ENCODE data around the gene DNM2.

DNM2 gene

GRCh38 chr19:10736189-10736588 is 18.3 kb downstream of the DNM2 start:
- Histone ChIP-seq H2BK15ac (ENCODE audit: low read depth, poor library complexity, severe bottlenecking) (no peak overlapping the region), H4K8ac (ENCODE audit: low read length) (no peak overlapping the region), H3K23ac (ENCODE audit: low read length in 2 of 2) (no peak overlapping the region), H3K27me3 (ENCODE audit: control insufficient read depth in 1 of 2, insufficient read depth in 1 of 2, low read length in 2 of 2) (no peaks in the 10 kb centered on the region), H3K9me3 (ENCODE audit: control insufficient read depth, low read length) (no peaks in the 10 kb centered on the region), H3K4me2 (ENCODE audit: low read length, poor library complexity, severe bottlenecking) (no peak overlapping the region), H2BK12ac (ENCODE audit: low read length in 2 of 2) (no peak overlapping the region), H2AFZ (ENCODE audit: low read depth, low read length) (no peak overlapping the region), H3K18ac (ENCODE audit: low read depth in 1 of 2, low read length in 2 of 2) (no peak overlapping the region), H3K4ac (ENCODE audit: low read depth in 1 of 2, low read length in 2 of 2) (no peak overlapping the region), H3K9ac (ENCODE audit: low read length) (no peak overlapping the region), H4K91ac (ENCODE audit: low read length) (no peak overlapping the region), H2AK5ac (ENCODE audit: low read length, severe bottlenecking) (no peak overlapping the region), H3K4me1 (ENCODE audit: control insufficient read depth, insufficient read depth, low read depth, low read length) (peaks cover 1% of the 10 kb centered on the region), H3K14ac (ENCODE audit: low read length in 2 of 2) (no peak overlapping the region), H3K36me3 (ENCODE audit: control insufficient read depth in 1 of 2, insufficient read depth in 2 of 2, low read depth in 1 of 2, low read length in 2 of 2) (peaks cover 9 to 22% of the 10 kb centered on the region in 2 experiments), H3K4me3 (ENCODE audit: insufficient read depth in 1 of 2, low read depth in 1 of 2, low read length in 2 of 2) (no peak overlapping the region), H3K79me1 (replicated peaks; ENCODE audit: low read length, poor library complexity, severe bottlenecking) (peaks cover 25% of the 10 kb centered on the region), H2BK5ac (ENCODE audit: low read depth, low read length, poor library complexity, severe bottlenecking) (no peak overlapping the region), H2BK120ac (ENCODE audit: low read depth, low read length) (no peak overlapping the region), H3K27ac (ENCODE audit: low read length, poor library complexity, severe bottlenecking) (no peak overlapping the region)
- no peak for DNase-seq
- 97% methylated on average over 5 of the region's 6 CpGs for WGBS

GRCh38 chr19:10736916-10737551 is 19.2 kb downstream of the DNM2 start:
- Histone ChIP-seq H3K14ac (ENCODE audit: low read length in 2 of 2) (no peak overlapping the region), H3K4me1 (ENCODE audit: control insufficient read depth, insufficient read depth, low read depth, low read length) (peaks cover 1% of the 10 kb centered on the region), H3K23ac (ENCODE audit: low read length in 2 of 2) (no peak overlapping the region), H3K27ac (ENCODE audit: low read length, poor library complexity, severe bottlenecking) (no peak overlapping the region), H3K9me3 (ENCODE audit: control insufficient read depth, low read length) (no peaks in the 10 kb centered on the region), H2AFZ (ENCODE audit: low read depth, low read length) (no peak overlapping the region), H2BK5ac (ENCODE audit: low read depth, low read length, poor library complexity, severe bottlenecking) (no peak overlapping the region), H3K4ac (ENCODE audit: low read depth in 1 of 2, low read length in 2 of 2) (no peak overlapping the region), H2BK12ac (ENCODE audit: low read length in 2 of 2) (no peak overlapping the region), H3K79me1 (replicated peaks; ENCODE audit: low read length, poor library complexity, severe bottlenecking) (peaks cover 26% of the 10 kb centered on the region), H2BK120ac (ENCODE audit: low read depth, low read length) (no peak overlapping the region), H3K4me2 (ENCODE audit: low read length, poor library complexity, severe bottlenecking) (no peak overlapping the region), H2BK15ac (ENCODE audit: low read depth, poor library complexity, severe bottlenecking) (no peak overlapping the region), H3K36me3 (ENCODE audit: control insufficient read depth in 1 of 2, insufficient read depth in 2 of 2, low read depth in 1 of 2, low read length in 2 of 2) (peaks cover 9 to 22% of the 10 kb centered on the region in 2 experiments), H3K4me3 (ENCODE audit: insufficient read depth in 1 of 2, low read depth in 1 of 2, low read length in 2 of 2) (no peak overlapping the region), H2AK5ac (ENCODE audit: low read length, severe bottlenecking) (no peak overlapping the region), H3K18ac (ENCODE audit: low read depth in 1 of 2, low read length in 2 of 2) (no peak overlapping the region), H3K9ac (ENCODE audit: low read length) (no peak overlapping the region), H4K91ac (ENCODE audit: low read length) (no peak overlapping the region), H3K27me3 (ENCODE audit: control insufficient read depth in 1 of 2, insufficient read depth in 1 of 2, low read length in 2 of 2) (no peaks in the 10 kb centered on the region), H4K8ac (ENCODE audit: low read length) (no peak overlapping the region)
- WGBS: 87% methylated on average over 6 of the region's 9 CpGs
- DNase-seq: no peak

- H3K23ac ChIP-seq (ENCODE audit: low read length in 2 of 2): no peak overlapping the region
- peak overlapping the region in 1 of 2 experiments; percentile 55 for H2BK12ac ChIP-seq (ENCODE audit: low read length in 2 of 2)
- H3K18ac ChIP-seq (ENCODE audit: low read depth in 1 of 2, low read length in 2 of 2): no peak overlapping the region
- H3K79me1 ChIP-seq (replicated peaks; ENCODE audit: low read length, poor library complexity, severe bottlenecking): peaks cover 27% of the 10 kb centered on the region
- H3K36me3 ChIP-seq (ENCODE audit: control insufficient read depth in 1 of 2, insufficient read depth in 2 of 2, low read depth in 1 of 2, low read length in 2 of 2): peaks cover 9 to 22% of the 10 kb centered on the region in 2 experiments
- no peak overlapping the region for H3K9ac ChIP-seq (ENCODE audit: low read length)
- peaks cover 1% of the 10 kb centered on the region for H3K4me1 ChIP-seq (ENCODE audit: control insufficient read depth, insufficient read depth, low read depth, low read length)
- no peak overlapping the region for H4K8ac ChIP-seq (ENCODE audit: low read length)
- H2BK5ac ChIP-seq (ENCODE audit: low read depth, low read length, poor library complexity, severe bottlenecking): no peak overlapping the region
- no peaks in the 10 kb centered on the region for H3K27me3 ChIP-seq (ENCODE audit: control insufficient read depth in 1 of 2, insufficient read depth in 1 of 2, low read length in 2 of 2)
- no peak overlapping the region for H3K4me2 ChIP-seq (ENCODE audit: low read length, poor library complexity, severe bottlenecking)
- no peak overlapping the region for H3K4ac ChIP-seq (ENCODE audit: low read depth in 1 of 2, low read length in 2 of 2)
- H2BK120ac ChIP-seq (ENCODE audit: low read depth, low read length): no peak overlapping the region
- no peak overlapping the region for H4K91ac ChIP-seq (ENCODE audit: low read length)
- no peak for DNase-seq
- no peak overlapping the region for H2BK15ac ChIP-seq (ENCODE audit: low read depth, poor library complexity, severe bottlenecking)
- WGBS: 97% methylated on average over 9 of the region's 9 CpGs
- H3K9me3 ChIP-seq (ENCODE audit: control insufficient read depth, low read length): no peaks in the 10 kb centered on the region
- no peak overlapping the region for H3K4me3 ChIP-seq (ENCODE audit: insufficient read depth in 1 of 2, low read depth in 1 of 2, low read length in 2 of 2)
- no peak overlapping the region for H2AK5ac ChIP-seq (ENCODE audit: low read length, severe bottlenecking)
- H2AFZ ChIP-seq (ENCODE audit: low read depth, low read length): no peak overlapping the region
- no peak overlapping the region for H3K14ac ChIP-seq (ENCODE audit: low read length in 2 of 2)
- H3K27ac ChIP-seq (ENCODE audit: low read length, poor library complexity, severe bottlenecking): no peak overlapping the region
These were observed 19.8 kb downstream of the DNM2 start for GRCh38 chr19:10737722-10738121.

GRCh38 chr19:10740798-10741197 is 22.9 kb downstream of the DNM2 start:
- Histone ChIP-seq H3K4ac (ENCODE audit: low read depth in 1 of 2, low read length in 2 of 2) (no peak overlapping the region), H3K27ac (ENCODE audit: low read length, poor library complexity, severe bottlenecking) (no peak overlapping the region), H2BK12ac (ENCODE audit: low read length in 2 of 2) (no peak overlapping the region), H3K36me3 (ENCODE audit: control insufficient read depth in 1 of 2, insufficient read depth in 2 of 2, low read depth in 1 of 2, low read length in 2 of 2) (peaks cover 9 to 29% of the 10 kb centered on the region in 2 experiments), H2BK15ac (ENCODE audit: low read depth, poor library complexity, severe bottlenecking) (no peak overlapping the region), H3K14ac (ENCODE audit: low read length in 2 of 2) (no peak overlapping the region), H3K9ac (ENCODE audit: low read length) (no peak overlapping the region), H3K23ac (ENCODE audit: low read length in 2 of 2) (no peak overlapping the region), H2BK120ac (ENCODE audit: low read depth, low read length) (no peak overlapping the region), H3K9me3 (ENCODE audit: control insufficient read depth, low read length) (no peaks in the 10 kb centered on the region), H3K18ac (ENCODE audit: low read depth in 1 of 2, low read length in 2 of 2) (no peak overlapping the region), H4K91ac (ENCODE audit: low read length) (no peak overlapping the region), H3K4me2 (ENCODE audit: low read length, poor library complexity, severe bottlenecking) (no peak overlapping the region), H3K79me1 (replicated peaks; ENCODE audit: low read length, poor library complexity, severe bottlenecking) (peaks cover 38% of the 10 kb centered on the region), H3K4me1 (ENCODE audit: control insufficient read depth, insufficient read depth, low read depth, low read length) (peaks cover 14% of the 10 kb centered on the region), H3K27me3 (ENCODE audit: control insufficient read depth in 1 of 2, insufficient read depth in 1 of 2, low read length in 2 of 2) (no peaks in the 10 kb centered on the region), H4K8ac (ENCODE audit: low read length) (no peak overlapping the region), H2BK5ac (ENCODE audit: low read depth, low read length, poor library complexity, severe bottlenecking) (no peak overlapping the region), H3K4me3 (ENCODE audit: insufficient read depth in 1 of 2, low read depth in 1 of 2, low read length in 2 of 2) (no peak overlapping the region), H2AFZ (ENCODE audit: low read depth, low read length) (no peak overlapping the region), H2AK5ac (ENCODE audit: low read length, severe bottlenecking) (no peak overlapping the region)
- WGBS: 91% methylated on average over 2 of the region's 3 CpGs
- DNase-seq: no peak
